IPS DF 4.7 (cell line): Measurements from ENCODE around the gene NLK.
"Not testable (repeated sequence)": the region's sequence is repeated elsewhere in the genome, so short reads cannot be mapped to it uniquely, and the experiment has no call there.

Experiments used
- DNase-seq: peaks from one replicate; pipeline ENCODE4 v3.0.0-alpha.2; 2013; ENCODE audit warnings: low spot score; ENCODE audit errors: extremely low read depth

NLK gene

DNA sequence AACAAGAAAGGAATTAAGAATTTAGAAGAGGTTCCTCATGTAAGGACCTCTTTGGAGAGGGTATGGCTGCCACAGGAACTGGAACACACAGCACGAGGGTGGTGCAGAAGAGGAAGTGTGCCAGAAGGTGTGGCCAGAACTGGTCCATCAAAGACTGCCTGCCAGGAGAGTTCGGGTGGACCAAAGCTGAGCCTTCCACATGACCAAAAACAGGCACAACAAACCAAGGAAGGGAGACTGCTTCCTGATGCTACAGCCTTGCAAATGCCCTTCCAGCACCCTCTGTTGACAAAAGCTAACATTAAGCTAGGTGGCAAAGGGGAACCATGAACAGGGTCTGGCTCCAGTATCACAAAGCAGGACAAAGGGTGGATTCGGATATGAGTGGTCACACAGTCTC lies 150.8 kb downstream of the NLK start:
- DNase-seq, result no peak

DNA sequence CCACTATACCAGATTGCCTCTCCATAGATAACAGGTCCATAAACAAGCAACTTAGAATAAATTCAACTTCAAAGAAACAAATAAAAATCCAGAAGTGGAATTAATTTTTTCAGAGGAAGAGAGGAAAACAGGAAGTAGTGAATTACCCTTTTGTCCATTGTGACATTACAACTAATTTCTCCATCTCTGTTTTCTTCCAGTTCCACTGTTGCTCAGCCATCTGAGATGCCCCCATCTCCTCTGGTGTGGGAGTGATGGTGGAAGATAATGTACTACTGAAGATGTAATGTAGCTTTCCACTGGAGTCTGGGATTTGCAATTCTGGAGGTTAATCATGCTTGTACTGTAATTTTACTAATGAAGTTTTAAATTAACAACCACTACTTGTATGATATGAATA lies 151.9 kb downstream of the NLK start:
- DNase-seq, result no peak

DNA sequence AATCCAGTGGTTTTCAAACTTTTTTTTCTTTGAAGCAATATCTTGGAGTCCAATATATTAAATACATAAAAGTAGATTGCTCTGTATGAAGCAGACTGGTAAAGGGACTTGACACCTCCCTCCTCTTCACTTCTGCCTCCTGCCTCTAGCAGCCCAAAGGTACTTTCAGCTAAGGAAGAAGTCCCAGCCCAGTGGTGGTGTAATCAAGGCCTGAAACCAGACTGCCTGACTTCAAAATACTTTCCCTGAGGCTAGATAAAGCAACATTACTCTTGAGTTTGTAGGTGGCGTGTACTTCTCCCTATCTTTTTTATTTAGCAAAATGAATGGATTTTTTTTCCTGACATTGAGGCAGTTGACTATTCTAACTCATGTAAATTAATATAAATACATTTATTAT lies 154.2 kb downstream of the NLK start:
- DNase-seq, result no peak

DNA sequence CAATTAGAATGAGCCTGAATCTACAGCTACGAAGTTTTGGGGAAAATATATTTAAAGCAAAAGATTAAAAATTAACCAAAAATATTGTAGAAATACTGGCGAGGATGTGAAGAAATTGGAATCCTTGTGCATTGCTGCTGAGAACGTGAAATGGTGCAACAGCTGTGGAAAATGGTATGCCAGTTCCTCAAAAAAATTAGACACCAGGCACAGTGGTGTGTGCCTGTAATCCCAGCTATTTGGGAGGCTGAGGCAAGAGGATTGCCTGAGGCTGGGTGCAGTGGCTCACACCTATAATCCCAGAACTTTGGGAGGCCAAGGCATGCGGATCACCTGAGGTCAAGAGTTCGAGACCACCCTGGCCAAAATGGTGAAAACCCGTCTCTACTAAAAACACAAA lies 156.6 kb downstream of the NLK start:
- no peak for DNase-seq

DNA sequence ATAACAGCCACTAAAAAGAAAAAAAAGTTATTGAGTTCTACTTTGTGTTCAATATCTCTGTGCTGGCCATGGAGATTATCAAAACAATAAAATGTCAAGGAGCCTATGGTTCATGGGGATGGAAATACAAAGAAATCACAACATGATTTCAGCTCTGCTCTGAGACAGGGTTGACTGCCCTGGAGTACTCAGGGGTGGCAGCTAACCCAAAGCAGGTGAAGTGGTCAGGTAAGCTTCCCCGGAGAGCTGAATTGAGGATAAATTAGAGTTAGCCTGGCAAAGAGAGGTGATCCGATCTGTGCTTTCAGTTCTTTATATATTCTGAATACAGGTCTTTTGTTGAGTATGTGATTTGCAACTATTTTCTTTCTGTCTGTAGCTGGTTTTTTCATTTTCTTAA lies 157.3 kb downstream of the NLK start:
- DNase-seq, result no peak

DNA sequence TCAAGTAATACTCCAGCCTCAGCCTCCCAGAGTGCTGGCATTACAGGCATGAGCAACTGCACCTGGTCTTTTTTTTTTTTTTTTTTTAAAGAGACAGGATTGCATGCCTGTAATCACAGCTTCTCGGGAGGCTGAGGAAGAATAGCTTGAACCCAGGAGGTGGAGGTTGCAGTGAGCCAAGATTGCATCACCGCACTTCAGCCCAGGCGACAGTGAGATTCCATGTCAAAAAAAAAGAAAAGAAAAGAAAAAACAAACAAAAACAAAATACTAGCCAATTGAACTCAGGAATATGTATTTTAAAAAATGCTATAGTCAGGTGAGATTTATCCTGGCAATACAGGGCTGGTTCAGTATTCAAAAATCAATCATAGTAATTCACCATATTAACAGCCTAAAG lies 158.8 kb downstream of the NLK start:
- DNase-seq, result no peak

DNA sequence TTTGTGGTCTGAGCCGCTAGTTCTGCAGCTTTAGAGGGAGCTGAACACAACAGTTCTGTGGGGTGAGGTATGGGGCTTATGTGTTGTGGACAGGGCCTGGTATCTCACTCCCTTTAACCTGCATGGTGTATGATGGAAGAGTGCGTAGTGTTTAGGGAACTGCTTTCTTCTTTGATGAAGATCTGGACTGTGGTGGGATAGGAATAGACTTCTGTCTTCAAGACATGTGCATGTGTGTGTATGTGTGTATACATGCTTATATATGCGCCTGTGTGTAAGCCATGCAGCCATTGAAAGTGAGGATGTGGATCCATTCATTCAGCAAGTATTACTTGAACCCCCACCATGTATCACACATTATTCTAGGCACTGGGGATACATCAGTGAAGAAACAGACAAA lies 161.8 kb downstream of the NLK start:
- DNase-seq, result no peak

DNA sequence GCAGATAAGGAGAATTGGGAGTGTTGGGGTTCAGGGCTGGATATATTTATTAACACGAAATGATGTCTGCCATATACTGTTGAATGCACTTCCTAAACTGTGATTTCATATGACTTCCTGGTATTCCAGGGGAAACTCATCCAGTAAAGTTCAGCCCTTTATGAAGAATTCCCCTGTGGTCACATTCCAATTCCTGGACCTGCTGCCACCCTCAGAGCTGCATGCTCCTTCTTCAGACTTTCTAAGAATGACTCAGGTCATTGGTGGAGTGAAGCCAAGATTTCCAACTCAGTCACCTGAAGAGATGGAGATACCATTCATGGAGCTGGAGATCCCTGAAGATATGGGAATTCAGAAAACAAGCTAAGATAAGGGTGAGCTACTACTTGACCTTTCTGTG lies 162.3 kb downstream of the NLK start:
- no peak for DNase-seq

DNA sequence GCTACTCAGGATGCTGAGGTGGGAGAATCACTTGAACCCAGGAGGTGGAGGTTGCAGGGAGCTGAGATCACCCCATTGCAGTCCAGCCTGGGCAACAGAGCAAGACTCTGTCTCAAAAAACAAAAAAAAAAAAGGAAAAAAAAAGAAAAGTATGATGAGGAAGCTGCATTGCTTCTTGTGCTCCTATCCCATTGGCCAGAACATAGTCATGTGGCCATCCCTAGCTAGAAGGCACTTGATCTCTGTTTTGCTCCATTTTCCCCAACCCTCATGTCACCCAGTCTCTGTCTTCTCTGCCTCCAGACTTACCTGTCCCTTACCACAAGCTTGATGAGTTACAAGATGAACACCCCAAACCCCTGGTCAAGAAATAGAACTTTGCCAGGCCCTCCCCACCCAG lies 163.8 kb downstream of the NLK start:
- DNase-seq, result no peak

DNA sequence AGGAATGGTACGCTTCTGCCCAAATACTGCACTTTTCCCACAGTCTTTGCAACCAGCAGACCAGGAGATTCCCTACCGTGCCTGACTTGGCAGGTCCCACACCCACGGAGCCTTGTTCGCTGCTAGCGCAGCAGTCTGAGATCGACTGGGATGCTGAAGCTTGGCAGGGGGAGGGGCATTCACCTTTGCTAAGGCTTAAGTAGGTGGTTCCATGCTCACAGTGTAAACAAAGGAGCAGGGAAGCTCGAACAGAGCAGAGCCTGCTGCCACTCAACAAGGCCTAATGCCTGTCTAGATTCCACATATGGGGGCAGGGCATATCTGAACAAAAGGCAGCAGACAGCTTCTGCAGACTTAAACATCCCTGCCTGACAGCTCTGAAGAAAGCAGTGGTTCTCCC lies 169.3 kb downstream of the NLK start:
- DNase-seq, result no peak

DNA sequence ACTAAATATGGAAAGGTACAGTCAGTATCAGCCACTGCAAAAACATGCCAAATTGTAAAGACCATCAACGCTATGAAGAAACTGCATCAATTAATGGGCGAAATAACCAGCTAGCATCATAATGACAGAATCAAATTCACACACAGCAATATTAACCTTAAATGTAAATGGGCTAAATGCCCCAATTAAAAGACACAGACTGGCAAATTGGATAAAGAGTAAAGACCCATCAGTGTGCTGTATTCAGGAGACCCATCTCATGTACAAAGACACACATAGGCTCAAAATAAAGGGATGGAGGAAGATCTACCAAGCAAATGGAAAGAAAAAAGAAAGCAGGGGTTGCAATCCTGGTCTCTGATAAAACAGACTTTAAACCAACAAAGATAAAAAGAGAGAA lies 171.1 kb downstream of the NLK start:
- DNase-seq, result not testable (repeated sequence)

DNA sequence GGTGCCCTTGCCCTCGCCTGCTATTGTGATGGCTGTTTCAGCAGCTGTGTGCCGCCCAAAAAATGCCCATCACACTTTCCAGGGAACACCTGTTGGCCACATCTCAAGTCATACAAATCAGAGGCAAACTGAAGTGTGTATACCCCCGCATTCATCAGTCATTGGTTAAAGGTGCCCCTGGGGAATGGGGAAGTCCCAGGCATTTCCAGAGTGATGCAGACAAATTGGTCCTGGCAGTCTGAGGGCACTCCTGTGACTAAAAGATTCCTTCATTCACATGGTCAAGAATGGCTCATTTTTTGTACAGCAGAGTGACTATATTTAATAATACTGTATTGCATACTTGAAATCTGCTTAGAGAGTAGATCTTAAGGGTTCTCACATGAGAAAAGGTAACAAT lies 173.6 kb downstream of the NLK start:
- no peak for DNase-seq

DNA sequence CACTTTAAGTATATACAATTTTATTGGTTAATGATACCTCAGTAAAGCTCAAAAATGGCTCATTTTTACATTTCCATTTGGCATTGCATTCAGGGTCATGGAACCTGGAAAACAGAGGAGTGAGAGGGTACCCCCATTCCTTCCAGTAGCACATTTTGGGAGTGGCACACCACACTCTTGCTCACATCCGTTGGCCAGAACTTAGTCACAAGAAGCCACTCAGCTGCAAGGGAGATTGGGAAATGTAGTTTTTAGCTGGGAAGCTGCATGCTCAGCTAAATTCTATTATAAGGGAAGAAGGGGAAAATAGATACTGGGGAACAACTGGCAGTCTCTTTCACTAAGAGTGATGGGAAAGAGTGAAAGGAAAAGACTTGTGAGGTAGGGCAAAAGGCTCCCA lies 174.1 kb downstream of the NLK start:
- DNase-seq, result no peak

DNA sequence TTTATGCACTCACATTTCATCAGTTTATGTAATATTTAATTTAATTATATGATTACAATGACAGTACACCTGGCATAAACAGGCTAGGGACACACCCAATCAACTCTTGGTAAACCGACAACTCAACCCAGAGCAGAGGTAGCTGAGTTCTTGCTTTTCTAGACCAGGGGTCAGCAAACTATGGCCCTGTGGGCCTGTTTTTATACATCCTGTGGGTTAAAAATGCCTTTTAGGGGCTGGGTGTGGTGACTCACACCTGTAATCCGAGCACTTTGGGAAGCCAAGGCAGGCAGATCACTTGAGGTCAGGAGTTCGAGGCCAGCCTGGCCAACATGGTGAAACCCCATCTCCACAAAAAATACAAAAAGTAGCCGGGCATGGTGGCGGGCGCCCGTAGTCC lies 177.3 kb downstream of the NLK start:
- no peak for DNase-seq

DNA sequence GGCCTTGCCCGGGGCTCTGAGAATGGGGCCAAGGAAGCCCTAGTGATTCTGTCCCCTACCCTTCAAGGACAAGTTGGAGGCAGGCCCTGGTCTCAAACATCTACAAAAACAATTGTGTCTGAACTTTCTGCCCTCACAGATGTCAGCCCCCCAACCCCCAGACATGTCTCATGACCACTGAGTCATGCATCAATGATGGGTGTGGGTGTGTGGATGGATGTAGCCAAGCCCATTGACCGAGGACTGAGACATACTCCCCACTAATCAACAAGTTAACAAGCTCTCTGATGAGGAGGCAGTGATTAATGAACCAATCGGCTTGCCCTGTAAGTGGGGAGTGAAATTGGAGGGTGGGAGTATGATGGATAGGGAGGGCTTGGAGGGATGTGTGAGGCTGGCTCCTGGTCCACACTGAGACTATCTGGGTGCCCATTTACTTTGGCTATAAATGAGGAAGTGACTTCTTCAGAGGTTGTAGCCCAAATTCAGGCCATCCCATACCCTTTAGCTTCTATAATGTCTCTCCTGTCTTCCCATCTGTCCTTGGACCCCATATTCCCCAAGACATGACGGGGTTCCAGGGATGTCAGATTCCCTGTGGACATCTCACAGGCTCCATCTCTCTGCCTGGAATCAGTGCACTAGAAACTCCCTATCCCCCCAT lies 179.4 kb downstream of the NLK start:
- DNase-seq, result no peak

DNA sequence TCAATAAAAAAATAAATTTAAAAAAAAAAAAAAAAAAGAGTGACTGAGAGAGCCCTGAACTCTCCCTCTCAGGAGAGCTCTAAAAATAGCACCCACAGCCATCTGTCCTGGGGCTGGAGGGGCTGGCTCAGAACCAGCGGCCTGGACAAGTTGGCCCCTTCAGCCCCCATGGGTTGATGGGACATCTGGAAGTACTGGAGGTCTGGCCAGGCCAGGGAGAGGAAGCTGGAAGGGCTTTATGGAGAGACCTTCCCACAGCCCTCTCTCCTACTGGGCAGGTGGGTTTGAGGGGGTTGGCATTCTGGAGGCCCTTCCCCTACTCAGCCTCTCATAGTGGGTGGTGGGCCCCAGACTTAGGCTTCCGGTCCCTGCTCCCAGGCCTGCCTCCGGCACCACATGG lies 182.8 kb downstream of the NLK start:
- DNase-seq, result no peak

DNA sequence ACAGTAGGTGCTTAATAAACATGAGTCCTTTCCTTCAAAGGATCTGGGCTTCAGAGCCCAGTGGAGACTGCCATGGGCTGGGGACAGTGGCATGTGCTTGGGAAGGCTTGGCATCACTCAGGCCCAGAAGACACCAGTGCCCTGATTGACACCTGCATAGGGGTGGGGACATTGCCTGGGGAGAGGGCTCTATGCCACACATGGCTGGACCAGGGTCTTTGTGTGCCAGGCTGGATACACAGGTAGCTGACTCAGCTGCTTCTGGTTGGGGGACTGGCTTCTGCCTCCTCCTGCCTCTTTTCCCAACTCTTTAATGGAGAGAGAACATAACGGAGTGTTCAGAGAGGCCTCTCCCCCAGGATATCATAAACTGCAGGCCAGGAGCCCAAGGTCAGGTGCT lies 183.4 kb downstream of the NLK start:
- DNase-seq, result no peak

DNA sequence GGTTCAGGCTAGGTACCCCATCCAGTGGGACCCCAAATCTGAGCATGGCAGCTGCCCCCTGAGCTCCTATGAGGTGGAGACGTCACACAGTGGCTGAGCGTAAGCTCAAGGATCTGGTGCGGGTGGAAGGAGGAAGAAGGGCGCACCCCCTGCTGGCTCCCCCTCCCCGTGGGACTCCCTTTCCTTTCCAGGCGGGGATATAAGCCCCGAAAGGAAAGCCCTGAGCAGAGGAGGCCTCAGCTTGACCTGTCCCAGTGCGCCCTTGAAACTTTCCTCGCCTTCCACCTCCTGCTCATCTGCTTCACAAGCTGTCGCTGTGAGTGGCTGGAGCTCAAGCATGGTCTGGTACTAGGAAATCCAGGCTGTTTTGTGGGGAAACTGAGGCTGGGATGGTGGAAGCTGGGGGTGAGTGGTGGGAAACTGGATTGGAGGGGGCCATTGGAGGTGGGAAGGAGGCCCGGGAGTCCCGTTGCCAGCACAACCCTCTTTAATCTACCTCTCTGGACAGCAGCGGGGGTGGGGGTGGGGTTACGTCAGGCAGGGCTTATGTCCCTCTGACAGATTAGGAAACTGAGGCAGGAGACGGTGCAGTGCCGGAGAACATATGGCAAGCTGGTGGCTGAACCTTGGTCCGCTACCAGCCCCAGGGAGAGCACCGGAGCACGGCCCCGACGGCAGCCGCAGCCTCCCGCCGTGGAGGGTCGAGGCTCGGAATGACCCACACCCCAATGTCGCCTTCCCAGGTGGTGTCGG lies 184.3 kb downstream of the NLK start:
- no peak for DNase-seq

DNA sequence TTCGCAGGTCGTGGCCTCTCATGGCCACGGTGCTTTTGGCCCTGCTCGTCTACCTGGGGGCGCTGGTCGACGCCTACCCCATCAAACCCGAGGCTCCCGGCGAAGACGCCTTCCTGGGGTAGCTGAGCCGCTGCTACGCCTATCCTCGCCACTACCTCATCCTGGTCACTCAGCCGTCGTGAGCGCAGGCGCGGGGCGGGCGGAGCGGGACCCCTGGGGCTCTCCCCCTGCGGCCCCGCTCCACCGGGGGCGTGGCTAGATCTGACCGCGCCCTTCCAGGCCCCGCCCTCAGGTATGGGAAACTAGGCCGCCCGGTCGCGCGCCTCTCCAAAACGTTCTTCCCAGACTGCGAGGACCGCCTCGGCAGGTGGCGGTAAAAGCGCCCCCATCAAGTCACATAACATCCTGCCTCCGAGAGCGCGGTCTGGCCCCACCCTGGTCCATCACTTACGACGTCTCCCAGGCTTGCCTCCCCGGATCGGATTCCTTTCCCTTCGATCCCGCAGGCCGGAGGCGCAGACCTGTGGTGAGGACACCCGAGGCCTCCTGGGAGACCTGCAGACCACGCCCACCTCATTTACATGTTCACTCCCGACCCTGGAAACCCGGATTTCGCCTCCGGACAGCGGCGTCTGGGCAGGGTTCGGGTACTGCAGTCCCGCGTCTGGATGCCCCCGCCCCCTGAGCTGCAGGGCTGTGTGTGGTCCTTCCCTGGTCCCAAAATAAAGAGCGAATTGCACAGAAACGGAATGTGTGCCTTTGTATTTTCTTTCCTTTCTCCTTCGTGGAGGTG lies 185.0 kb downstream of the NLK start:
- DNase-seq, result peak; percentile 93

DNA sequence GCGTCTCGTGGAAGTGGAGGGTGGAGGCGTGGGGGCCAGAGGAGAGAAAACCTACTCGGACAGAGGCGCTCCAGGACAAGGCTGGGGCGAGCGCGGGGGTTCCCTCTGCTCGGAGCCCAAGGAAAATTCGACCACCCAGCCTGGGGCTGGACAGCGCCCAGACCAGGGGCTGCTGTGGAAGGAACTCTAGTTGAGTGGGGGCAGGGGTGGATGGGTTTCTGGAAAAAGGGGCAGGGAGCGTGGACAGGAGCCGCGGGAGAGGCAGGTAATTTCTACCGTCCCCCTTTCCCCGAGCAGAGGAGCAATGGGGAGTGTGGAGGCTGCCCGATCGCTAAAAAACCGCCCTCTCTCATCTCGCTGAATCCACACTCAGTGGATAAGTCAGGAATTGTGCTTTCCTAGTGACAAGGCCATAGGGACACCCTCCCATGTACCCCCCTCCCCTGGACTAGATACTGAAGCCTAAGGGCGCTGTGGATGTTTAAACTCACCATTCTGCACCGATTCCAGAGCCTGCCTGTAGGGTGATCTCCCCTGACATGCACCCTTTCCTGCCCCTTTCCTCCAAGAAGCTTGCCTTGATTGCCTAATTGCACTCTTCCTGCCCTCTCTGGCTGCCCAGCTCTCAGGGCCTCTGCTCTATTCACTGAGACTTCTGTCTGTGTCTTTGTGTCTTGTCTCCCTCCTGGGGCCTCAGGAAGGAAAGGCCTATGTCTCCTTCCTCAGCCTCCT lies 185.8 kb downstream of the NLK start:
- DNase-seq, result no peak

DNA sequence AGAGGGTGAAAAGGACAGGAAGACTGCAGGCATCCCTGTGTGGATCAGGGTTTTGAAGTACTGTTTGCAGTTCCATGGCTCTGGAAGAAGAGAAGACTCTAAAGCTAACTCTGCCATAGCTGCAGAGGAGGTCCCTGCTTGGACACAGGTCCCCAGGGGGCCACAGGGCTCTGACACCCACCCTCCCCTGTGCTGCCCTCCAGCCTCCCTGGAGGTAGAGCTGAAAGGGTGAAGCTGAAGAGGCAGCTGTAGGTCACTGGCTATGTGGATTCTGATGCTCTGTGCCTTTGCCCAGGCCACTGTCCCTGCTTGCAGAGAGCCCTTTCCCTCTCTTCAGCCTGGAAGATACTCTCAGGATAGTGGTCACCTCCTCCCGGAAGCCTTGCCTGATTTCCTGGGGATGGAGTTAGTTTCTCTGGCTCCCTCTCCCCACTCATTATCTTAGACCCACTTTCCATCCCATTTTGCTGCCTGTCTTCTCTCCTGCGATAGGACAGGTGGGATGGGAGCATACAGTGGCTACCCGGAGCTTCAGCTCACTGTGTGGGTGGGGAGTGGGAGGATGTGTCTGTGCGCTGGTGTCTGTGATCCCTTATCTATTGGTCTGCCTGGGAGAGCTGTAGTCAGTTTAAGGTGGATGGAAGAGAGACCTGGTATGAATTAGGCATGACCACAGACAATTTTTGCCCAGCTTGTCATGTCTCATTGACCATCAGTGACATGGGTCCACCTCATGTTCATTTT lies 186.7 kb downstream of the NLK start:
- no peak for DNase-seq
